Stimulated activated CD4-positive, alpha-beta T cell treated with anti-CD3 and anti-CD28 coated beads, Interleukin-4, amount 100 ng/mL, for 1 hour (primary cell): ENCODE data around the gene MEGF9.

ENCODE experiments used
- DNase-seq: peaks from one replicate; pipeline ENCODE4 v3.0.0-alpha.2; 2020

Gene MEGF9

DNA sequence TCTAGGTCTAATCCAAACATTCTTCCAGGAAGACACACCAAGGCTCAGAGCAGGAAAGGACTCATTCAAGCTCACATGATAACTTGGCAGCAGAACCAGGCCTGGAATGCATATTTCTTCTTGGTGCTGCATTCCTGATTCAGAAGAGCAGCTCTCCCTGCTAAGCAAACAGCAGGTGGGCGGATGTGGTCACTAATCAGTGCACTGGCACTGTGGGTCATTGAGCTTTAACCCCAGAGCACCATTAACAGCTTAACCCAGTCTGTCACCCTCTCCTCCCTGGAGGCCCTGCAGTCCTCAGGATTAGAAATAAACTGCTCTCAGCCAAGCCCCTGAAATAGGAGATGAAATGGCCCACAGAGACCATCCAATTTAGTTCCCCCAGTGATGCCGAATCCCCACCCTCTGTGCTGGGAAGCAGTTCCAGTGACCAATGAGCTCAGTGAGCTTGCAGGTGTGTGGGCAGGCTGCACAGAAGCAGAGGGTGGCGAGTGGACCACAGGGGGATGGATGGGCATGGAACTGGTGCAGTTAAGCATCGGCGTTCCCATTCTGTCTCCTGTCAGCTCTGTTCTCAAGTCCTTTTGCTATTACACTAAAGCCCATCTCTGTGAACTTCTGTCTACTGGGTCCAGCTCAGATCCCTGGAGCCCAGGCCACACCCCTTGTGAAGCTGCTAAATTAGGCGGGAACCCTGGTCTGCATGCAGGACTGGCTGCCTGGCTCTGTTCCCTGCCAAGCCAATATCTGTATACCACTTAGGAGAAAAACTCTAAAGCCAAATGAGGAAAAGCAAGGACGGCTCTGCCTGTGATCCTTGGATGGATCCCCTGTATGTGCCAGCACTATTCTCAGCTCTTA lies 16.6 kb upstream of the MEGF9 start:
- DNase-seq = no peak

DNA sequence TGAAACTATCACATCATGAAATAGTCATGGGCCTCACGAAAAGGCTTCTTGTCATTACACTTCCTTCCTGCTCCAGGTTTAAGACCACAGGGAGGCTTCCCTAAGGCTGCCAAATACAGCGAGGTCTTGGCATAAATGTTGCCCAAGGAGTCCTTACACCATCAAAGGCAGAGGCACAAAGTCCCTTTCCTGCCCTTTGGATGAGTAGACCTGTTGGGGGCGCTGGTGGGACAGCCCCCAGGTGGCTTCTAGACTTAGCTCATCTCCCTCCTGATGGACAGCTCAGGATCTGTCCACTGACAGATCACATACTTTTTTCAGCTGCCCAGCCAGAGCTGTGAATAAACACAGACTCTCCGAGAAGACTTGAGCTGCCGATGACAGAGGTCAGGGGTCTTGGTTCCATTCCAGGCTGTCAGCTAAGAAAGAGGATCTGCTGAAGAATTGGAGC lies 15.5 kb upstream of the MEGF9 start:
- DNase-seq = no peak

DNA sequence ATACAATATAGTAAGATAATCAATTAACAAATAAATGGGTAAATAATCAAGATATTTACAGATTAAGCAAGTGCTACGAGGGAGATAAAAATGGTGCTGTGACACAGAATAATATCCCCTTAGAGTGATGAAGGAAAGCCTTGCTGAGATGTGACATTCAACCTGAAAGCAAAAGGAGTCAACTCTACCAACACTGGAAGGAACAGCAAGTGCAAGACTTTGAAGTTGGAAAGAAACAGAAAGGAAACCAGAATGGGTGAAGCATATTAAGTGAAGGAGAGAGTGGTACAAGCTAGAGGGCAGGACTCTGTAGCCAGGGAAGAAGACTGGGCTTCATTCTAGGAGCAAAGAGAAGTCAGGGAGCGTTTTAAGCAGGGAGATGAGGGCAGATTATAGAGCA lies 12.2 kb upstream of the MEGF9 start:
- DNase-seq = no peak

DNA sequence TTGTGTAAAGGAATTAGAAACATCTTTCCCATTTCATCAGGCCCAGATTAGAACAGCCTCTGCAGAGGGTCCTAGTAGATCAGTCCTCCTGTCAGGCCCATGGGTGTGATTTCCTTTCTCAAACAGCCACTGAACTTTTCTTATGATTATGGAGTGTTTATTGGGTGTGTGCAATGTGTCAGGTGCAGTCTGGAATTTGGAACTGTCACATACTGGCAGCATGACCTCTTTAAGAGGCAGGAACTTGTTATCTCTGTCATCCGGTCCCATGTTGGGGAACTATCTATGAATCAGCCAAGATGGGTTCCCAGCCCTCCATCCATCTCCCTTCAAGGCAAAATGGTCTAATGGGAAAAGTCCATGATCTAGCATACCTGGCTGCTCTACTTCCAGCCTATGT lies 11.6 kb upstream of the MEGF9 start:
- DNase-seq = no peak

DNA sequence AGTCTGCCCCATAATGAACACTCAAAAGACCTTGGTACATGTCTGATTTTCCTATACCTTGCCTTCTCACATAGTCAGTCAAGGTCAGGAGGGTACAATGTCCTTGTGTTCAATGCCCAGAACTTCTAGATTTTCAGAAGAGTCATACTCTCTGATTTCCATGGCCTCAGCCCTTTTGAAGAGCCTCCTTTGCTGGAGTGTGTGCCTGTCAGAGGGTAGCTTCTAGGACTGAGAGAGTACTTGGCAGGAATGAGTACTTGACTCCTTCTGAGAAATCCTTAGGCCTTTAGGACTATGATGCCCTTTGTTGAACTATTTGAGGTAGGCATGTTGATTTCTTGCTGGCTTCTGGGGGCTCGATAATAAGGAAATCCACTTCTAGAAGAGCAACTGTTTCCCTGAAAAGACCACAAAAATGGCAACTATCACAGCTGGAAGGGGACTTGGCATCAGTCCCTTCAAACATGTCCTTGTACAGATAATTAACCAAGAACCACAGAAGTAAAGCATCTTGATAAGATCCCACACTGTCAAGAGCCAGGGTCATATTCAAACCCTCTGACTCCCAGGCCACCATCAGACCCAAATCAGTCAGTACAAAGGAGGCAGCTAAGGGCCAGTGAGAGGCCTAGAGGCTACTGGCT lies 10.6 kb upstream of the MEGF9 start:
- no peak for DNase-seq

DNA sequence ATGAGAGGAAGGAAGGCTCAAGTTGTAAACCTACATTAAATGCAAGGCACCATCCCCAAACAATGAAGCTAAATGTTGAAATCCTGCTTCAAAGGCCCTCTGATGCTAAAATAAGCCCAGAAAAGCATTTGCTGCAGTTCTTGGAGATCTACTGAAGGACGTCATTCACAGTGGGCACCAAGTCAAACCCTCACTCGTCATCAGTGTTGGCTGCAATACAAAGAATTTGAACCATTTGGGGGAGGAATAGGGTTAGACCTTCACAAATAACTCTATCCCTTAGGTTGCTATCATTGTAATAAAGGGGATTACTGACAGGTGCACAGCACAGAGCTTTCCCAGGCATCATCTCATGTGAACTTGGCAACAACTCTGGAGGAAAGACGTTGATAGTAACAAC lies 9.3 kb upstream of the MEGF9 start:
- DNase-seq = no peak

DNA sequence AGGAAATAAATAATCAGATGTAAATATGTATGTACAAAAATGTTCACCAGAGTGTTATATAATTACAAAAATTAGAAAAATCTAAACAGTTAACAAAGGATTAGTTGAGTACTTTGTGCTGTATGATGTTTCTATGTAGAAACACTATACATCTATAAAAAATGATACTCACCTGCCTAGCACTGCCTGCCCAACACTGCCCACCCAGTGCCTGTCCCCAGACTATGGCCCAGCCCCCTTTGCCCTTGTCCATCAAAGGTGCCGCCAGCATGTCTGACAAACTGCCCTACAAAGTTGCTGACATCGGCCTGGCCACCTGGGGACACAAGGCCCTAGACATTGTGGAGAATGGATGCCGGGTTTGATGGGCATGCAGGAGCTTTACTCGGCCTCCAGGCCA lies 6.1 kb upstream of the MEGF9 start:
- DNase-seq = no peak

DNA sequence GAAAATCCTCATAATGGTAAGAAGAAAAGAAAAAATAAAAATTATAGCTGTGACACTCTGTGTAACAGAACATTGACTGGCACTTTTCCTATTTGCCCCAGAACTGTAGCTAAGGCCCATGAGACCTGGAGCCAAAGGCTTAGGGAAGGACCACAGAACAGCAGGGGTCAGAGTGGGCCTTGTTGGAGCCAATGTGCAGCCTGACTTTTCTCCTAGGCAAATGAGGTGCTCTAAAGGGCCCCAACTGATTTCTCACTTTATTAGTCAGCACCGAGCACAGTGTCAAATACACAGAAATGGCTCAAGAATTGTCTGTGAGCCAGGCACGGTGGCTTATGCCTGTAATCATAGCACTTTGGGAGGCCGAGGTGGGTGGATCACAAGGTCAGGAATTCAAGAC lies 4.0 kb upstream of the MEGF9 start:
- DNase-seq = no peak

DNA sequence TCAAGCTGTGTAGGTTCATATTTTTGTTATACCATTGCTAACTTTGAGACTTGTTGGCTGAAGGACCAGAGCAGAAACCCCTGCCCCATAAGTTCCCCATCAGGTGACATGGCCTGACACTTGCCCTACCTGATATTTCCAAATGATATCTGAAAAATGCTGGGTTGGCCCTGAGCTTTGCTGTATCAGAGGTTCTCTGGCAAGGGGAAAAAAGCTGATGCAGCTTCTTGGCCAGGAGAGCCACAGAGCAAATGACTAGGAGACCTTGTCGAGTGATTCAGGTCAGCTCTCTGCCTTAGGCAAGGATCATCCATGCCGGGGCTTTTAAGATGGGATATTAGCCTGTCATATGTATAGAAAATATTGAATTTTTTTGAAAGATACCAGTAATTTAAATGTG lies 2.9 kb upstream of the MEGF9 start:
- DNase-seq = no peak

DNA sequence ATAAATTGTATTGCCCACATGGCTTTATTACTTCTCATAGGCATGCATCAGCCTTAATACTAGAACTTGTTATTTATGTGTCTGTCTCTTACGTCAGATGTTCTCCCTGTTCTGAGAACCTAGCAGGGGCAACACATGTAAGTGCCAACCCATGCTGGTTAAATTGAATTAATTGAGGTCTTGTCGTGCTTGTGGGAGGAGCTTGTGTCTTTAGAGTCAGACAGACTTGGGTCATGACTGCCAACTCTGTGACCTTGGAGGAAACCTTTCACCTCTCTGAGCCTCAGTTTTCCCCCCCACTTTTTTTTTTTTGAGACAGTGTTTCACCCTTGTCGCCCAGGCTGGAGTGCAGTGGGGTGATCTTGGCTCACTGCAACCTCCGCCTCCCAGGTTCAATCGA lies 2.2 kb upstream of the MEGF9 start:
- DNase-seq = no peak

DNA sequence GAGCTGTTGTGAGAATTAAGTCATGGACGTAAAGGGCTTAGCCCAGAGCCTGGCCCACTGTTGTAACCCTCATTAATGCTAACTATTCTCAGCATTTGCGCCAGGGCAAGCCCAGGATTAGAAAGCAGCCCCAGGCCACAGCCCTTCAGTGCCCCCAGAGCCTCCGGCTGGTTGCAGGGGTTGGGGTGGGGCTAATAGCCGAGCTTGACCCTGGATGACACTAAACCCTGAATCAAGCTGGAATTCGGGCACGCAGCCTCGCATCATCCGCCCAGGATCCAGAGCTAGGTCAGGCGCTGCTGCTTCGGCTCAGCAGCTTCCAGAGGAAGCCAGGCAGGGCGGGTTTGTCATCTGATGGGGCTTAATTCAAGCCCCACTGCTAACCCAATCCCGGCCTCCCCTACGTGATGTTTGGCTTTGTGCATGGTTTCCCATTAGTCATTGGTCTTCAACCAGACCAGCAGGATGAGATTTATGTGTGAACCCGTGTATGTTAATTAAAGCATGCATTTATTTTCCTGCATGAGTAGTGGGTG lies 1.2 kb upstream of the MEGF9 start:
- DNase-seq = no peak

DNA sequence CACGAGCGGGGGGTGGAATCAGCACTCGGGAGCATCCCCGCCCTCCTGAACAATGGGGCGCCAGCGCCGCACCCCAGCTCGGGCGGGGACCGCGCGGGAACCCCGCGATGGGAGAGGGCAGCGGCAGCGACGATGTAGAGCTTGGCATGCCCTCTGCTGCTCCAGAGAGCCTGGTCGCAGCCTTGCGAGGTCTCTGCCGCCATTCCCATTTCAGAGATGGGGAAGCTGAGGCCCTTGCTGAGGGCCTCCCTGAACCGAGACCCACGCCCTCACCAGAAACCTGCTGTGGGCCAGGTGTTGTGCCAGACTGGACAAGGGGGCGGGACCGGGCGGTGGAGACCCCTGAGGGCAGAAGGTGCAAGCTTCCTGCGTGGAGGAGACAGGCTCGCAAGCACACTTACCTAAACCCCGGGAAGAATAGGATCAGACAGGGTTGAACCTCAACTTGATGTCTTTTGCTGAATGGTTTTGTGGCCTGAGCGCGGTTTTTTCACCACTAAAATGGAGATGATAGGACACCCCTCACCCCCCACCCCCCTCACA lies 647 bp upstream of the MEGF9 start:
- DNase-seq = no peak

DNA sequence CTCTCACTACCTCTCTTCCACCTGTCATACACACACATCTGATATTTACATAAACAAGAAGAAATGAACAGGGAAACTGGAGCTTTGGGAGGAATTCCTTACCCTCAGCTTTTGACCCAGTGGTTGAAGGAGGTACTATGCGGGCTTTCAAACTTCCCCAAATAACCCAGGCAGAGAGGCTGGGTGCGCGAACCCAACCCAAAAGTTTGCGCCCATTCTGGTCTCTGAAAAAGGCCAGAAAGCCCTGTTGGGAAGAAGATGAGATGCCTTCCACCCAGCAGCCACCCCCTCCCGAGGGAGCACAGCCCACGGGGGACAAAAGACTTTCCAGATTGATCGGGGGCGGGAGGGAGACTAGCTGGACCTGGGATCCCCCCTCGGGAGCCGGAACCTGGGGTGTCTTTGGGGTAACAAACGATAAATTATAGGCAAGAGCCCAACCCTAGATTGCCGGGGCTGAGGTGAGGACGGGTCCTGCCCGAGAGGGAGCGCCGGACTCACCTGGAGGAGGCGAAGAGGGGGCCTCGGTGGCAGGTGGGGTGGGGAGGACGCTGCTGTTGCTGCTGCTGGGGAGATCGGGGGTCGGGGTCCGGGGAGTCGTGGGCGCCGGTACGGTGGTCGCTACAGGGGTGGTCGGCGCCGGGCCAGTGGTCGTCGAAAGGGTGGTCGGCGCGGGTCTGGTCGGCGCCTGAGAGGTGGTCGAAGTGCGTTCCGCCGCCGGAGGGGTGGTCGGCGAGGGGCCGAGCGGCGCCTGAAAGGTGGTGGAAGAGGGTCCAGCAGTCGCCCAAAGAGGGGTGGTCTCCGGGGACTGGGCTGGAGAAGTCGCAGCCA lies 798 bp downstream of the MEGF9 start:
- DNase-seq = peak; percentile 18

DNA sequence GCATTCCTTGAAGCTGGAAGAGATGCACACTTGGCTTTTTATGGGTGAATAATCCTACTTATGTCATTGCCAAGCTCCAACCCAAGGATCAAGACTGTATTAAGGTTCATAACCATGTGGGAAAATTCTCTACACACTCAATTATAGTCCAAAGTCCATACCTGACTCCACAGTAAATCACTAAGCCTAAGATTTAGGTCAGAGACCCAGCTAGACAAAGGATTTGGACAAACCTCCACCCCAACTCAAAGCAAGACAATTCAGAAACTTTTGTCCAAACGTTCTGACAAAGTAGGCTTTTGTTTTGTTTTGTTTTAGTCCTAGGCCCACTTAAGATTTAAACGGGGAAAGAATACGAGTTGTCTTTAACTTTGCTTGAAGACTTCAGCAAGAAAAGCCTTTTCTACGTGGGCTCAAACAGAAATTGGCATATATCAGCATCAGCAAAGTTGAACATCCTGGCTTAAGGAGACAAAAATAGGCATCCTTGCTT lies 1.7 kb downstream of the MEGF9 start:
- no peak for DNase-seq

DNA sequence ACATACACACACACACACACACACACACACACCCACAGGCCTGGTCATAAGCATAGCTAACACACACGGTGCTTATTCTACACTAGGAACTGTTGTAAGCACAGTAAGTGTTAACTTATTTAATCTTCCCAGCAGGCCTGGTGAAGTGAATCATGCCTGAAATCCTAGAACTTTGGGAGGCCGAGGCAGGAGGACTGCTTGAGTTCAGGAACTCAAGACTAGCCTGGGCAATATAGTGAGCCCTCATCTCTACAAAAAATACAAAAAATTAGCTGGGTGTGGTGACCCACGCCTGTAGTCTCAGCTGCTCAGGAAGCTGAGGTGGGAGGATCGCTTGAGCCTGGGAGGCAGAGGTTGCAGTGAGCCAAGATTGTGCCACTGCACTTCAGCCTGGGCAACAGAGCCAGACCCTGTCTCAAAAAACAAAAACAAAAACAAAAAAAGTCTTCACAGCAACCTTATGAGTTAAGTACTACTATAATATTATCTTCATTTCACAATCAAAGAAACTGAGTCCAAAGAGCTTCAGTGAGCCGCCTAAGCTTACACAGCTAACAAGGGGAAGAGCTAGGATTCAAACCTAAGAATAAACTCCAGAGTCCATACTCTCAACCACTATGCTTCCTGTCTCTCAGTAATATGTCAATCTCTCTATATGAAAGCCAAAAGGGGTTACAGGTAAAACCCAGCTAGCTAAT lies 2.3 kb downstream of the MEGF9 start:
- DNase-seq = no peak

DNA sequence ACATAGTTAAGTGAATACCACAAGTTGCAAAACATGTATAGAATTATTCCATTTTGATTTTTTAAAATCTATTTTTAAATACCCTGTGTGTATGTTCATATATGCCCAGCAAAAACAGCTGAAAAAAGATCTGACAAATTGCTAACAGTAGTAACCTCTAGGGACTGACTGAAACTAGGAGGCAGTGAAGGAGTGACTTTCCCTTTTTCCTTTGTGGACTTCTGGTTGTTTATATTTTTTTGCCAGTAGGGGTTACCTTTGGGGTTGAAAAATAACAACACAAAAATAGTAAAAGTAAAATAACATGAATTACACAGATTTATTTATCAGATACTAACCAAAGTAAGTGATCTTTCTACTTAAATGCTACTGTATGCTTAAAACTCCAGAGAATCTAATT lies 2.9 kb downstream of the MEGF9 start:
- DNase-seq = no peak

DNA sequence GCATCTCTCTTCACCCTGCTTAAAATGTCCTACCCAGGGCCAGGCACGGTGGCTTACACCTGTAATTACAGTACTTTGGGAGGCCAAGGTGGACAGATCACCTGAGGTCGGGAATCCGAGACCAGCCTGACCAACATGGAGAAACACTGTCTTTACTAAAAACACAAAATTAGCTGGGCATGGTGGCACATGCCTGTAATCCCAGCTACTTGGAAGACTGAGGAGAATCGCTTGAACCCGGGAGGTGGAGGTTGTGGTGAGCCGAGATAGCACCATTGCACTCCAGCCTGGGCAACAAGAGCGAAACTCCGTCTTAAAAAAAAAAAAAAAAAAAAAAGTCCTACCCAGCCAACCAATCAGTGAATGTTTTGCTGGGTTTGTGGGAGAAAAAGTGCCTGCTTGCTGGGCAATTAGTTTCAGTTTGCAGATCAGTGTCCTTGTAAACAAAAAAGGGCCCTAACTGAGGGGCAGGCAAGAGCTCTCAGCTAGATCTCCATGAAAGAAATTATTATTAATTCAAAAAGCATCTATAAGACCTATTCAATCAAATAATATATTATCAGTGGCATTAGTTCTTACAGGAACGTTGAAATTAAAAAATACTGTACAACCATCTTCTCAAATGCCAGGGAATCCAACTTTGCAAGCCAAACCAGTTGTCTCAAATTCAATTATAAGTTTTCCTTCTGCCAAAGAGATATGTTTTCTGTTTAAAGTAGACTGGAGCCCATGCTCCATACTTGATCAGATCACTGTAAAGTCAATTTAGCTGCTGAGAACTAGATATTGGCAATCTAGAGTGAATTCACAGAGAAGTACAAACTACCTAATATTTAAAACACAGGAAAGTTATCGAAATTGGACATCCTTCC lies 3.9 kb downstream of the MEGF9 start:
- no peak for DNase-seq

DNA sequence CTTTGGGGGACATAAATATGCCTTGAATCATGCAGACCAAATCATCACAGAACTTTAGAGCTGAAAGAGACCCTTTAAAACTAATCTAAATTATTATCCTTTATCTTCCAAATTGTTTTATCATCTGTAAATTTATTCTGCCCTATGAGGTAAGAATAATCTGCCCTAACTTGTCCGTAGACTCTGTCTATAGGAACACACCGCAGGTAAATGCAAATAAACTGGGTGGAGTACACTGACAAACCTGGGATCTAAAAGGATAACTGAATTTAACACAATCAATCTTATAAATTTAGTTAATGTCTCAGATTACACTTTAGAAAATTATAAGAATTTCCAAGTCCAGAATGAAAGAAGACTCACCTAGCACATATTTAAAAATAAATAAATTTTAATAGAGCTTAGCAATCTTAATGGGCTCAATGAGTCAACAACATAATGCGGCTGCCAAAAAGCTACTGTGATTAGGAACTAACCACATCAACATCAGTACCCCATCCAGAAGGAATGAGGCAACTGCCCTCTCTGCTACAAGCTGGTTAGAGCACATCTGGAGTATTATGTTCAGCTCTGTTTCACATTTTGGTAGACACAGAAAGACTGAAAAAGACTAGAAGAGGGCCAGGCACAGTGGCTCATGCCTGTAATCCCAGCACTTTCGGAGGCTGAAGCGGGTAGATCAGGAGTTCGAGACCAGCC lies 5.6 kb downstream of the MEGF9 start:
- no peak for DNase-seq

DNA sequence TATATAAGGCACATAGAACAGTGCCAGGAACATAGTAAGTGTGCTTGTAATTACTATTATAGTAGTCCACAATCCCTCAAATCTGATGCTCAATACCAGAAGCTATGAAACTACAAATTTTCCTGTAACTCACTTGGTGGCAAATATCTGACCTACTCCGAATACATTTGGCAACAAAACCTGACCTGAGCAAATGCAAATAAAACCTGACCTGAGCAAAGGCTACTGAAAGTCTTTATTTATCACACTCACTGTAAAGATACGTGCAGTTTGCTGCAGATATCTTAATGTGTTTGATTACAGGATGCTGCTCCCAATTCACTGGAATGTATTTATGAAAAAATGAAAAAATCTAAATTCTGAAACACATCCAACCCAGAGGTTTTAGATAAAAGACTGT lies 7.1 kb downstream of the MEGF9 start:
- DNase-seq = no peak

DNA sequence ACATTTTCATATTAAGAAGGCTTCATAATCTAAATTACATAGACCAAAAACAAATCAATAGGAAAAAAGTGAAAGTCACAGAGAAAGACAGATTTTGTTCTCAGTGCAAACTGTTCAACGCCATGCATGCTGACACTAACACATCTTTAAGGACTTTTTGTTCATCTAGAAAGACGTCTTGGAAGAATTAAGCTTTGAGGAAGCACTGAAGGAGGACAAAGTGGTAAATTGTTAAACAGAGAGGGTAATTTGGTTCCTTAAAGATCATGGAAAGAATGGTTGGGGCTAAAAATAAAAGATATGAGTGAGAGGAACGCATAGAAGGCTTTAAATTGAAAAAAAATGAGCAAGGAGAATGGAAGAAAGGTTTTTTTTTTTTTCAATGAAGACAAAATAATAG lies 9.1 kb downstream of the MEGF9 start:
- no peak for DNase-seq

DNA sequence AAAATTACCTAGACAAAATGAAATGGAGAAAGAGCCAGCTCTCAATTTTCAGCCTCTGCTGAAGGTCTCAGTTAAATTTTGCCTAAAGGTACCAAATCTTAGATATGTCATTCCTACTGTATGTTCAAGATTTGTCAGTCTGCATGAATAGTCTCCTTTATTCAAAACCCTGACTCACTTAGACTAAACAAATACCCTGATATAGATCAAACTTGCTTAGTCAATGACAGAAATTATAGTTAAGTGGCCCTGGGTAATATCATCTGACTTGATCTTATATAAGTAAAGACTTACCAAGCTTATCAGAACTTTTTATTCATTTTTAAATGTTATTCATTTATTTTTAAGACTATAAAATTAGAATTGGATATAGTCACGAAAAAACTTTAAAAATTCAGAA lies 12.2 kb downstream of the MEGF9 start:
- DNase-seq = no peak
